Measurements from ENCODE around the gene P2RX5. TPM values are rescaled to one million over a fixed set of nuclear protein-coding genes. Genes with fewer than 3 reads are reported as not detected.

The P2RX5 gene
- total and polyA plus RNA-seq, 2 donors from 2014 or later: 8.4 TPM; not detected in 1

DNA sequence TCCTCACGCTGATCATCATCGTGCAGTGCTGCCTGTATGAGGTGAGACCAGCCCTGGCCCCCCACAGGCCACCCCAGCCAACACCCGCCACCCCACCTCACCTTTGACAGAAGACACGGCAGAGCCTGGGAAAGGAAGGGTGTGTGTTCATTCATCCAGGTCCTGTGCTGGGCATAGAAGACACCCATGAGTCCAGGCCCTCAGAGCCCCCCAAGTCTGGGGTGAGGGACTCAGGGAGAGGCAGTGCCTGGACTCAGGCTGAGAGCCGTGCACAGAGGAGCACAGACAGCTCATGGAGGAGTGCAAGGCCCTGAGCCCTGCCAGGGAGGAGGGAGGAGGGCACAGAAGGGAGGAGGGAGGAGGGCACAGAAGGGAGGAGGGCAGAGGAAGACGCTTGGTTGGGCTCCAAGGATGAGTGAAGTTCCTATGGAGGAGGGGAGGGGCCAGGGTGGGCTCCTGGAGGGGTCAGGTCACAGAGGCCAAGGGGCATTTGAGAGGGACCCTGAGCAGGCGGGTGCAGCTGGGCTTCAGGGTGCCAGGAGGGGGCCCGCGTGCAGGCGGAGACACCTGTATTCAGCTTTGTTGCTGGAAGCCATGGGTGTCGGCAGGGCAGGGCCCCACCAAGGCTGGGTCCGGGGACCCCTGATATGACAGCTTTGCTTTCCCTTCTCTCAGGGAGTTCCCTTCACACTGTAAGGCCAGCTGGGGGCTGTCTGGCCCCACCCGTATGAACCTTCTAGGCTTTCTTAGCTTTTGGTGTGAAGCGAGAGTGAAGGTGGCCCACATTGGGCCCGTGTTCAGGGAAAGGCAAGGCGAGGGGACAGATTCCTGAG, 39.0 kb downstream of the P2RX5 start:
- H3K9ac ChIP-seq (ENCODE audit: low read length in 3 of 3): no peak overlapping the region
- no peak overlapping the region for H3K27ac ChIP-seq (ENCODE audit: low read depth in 2 of 2, low read length in 2 of 2)
- no peak overlapping the region for H3K4me3 ChIP-seq (ENCODE audit: low read length in 3 of 3)
- peaks cover 0 to 3% (median 0%) of the 10 kb centered on the region in 3 donors for H3K36me3 ChIP-seq (ENCODE audit: control insufficient read depth in 2 of 3, insufficient read depth in 3 of 3, low read length in 3 of 3)
- FAIRE-seq (no peak), DNase-seq (no peak)
- intact Hi-C loops (cut with DNase I): no loop called here
- H3K27me3 ChIP-seq (ENCODE audit: control insufficient read depth, insufficient read depth, low read length): no peaks in the 10 kb centered on the region
- TF ChIP-seq, protein P1, sequence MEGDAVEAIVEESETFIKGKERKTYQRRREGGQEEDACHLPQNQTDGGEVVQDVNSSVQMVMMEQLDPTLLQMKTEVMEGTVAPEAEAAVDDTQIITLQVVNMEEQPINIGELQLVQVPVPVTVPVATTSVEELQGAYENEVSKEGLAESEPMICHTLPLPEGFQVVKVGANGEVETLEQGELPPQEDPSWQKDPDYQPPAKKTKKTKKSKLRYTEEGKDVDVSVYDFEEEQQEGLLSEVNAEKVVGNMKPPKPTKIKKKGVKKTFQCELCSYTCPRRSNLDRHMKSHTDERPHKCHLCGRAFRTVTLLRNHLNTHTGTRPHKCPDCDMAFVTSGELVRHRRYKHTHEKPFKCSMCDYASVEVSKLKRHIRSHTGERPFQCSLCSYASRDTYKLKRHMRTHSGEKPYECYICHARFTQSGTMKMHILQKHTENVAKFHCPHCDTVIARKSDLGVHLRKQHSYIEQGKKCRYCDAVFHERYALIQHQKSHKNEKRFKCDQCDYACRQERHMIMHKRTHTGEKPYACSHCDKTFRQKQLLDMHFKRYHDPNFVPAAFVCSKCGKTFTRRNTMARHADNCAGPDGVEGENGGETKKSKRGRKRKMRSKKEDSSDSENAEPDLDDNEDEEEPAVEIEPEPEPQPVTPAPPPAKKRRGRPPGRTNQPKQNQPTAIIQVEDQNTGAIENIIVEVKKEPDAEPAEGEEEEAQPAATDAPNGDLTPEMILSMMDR (IDR thresholded peaks at IDR 0.05; ENCODE audit: borderline replicate concordance, extremely low read depth, insufficient read depth): no peak
- no peaks in the 10 kb centered on the region for H3K9me3 ChIP-seq (ENCODE audit: control insufficient read depth in 2 of 3, insufficient read depth in 1 of 3, low read length in 3 of 3)
- peaks cover 0 to 12% (median 9%) of the 10 kb centered on the region in 3 donors for H3K4me1 ChIP-seq (ENCODE audit: control insufficient read depth in 2 of 3, insufficient read depth in 2 of 3, low read depth in 1 of 3, low read length in 3 of 3)

DNA sequence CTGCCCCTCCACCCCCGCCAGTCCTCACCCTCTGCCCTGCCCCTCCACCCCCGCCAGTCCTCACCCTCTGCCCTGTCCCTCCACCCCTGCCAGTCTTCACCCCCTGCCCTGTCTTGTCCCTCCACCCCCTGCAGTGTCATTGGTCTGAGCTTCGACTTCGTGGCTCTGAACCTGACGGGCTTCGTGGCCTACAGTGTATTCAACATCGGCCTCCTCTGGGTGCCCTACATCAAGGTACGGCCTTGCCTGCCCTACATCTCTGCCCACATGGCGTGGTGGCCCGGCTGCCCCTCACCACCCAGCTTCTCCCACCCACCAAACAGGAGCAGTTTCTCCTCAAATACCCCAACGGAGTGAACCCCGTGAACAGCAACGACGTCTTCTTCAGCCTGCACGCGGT, 39.6 kb downstream of the P2RX5 start:
- intact Hi-C loops (cut with DNase I): no loop called here
- H3K9ac ChIP-seq (ENCODE audit: low read length in 3 of 3): no peak overlapping the region
- TF ChIP-seq, protein P1 (IDR thresholded peaks at IDR 0.05; ENCODE audit: borderline replicate concordance, extremely low read depth, insufficient read depth): no peak
- H3K27me3 ChIP-seq (ENCODE audit: control insufficient read depth, insufficient read depth, low read length): no peaks in the 10 kb centered on the region
- peaks cover 0 to 3% (median 0%) of the 10 kb centered on the region in 3 donors for H3K36me3 ChIP-seq (ENCODE audit: control insufficient read depth in 2 of 3, insufficient read depth in 3 of 3, low read length in 3 of 3)
- no peak for FAIRE-seq
- DNase-seq: no peak
- H3K4me1 ChIP-seq (ENCODE audit: control insufficient read depth in 2 of 3, insufficient read depth in 2 of 3, low read depth in 1 of 3, low read length in 3 of 3): peaks cover 0 to 11% (median 7%) of the 10 kb centered on the region in 3 donors
- H3K4me3 ChIP-seq (ENCODE audit: low read length in 3 of 3): no peak overlapping the region
- no peak overlapping the region for H3K27ac ChIP-seq (ENCODE audit: low read depth in 2 of 2, low read length in 2 of 2)
- H3K9me3 ChIP-seq (ENCODE audit: control insufficient read depth in 2 of 3, insufficient read depth in 1 of 3, low read length in 3 of 3): no peaks in the 10 kb centered on the region

DNA sequence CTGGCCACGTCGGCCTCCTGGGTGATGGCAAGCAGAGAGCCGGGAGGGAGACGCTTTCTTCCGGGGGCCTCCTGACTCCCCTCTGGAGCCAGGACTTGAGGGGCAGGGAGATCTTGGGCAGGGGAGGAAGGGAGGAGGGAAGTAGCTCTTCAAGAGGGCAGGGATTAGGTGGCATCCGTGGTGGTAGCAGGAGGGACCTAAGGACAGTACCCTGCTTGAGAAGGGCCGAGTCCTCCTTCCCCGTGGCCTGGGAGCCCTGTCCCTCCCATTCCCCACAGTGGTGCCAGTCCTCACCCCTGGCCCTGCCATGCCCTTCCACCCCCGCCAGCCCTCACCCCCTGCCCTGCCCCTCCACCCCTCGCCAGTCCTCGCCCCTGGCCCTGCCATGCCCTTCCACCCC, 40.2 kb downstream of the P2RX5 start:
- TF ChIP-seq, protein P1 (IDR thresholded peaks at IDR 0.05; ENCODE audit: borderline replicate concordance, extremely low read depth, insufficient read depth): no peak
- H3K9ac ChIP-seq (ENCODE audit: low read length in 3 of 3): no peak overlapping the region
- intact Hi-C loops (cut with DNase I): no loop called here
- no peak for DNase-seq
- no peak overlapping the region for H3K27ac ChIP-seq (ENCODE audit: low read depth in 2 of 2, low read length in 2 of 2)
- no peaks in the 10 kb centered on the region for H3K9me3 ChIP-seq (ENCODE audit: control insufficient read depth in 2 of 3, insufficient read depth in 1 of 3, low read length in 3 of 3)
- H3K4me3 ChIP-seq (ENCODE audit: low read length in 3 of 3): no peak overlapping the region
- H3K36me3 ChIP-seq (ENCODE audit: control insufficient read depth in 2 of 3, insufficient read depth in 3 of 3, low read length in 3 of 3): no peaks in the 10 kb centered on the region
- no peaks in the 10 kb centered on the region for H3K27me3 ChIP-seq (ENCODE audit: control insufficient read depth, insufficient read depth, low read length)
- H3K4me1 ChIP-seq (ENCODE audit: control insufficient read depth in 2 of 3, insufficient read depth in 2 of 3, low read depth in 1 of 3, low read length in 3 of 3): peaks cover 0 to 6% (median 1%) of the 10 kb centered on the region in 3 donors
- no peak for FAIRE-seq

Measured in kidney (tissue), 14 donors.